ENCODE data around the gene CIB2.

DNA sequence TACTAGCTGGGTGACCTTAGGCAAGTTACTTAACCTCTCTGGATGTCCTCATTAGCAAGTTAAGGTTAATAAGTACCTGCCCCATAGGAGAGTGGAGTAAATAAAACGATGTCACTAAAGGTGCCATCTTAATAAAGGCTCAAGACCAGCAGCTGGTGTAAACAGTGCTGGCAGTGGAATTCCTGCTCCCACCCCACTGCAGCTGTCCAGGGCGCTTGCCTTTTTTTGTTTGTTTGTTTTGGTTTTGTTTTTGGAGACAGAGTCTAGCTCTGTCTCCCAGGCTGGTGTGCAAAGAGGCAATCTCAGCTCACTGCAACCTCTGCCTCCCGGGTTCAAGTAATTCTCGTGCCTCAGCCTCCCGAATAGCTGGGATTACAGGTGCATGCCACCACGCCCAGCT, 46.8 kb upstream of the CIB2 start:
- TF ChIP-seq, protein P1, sequence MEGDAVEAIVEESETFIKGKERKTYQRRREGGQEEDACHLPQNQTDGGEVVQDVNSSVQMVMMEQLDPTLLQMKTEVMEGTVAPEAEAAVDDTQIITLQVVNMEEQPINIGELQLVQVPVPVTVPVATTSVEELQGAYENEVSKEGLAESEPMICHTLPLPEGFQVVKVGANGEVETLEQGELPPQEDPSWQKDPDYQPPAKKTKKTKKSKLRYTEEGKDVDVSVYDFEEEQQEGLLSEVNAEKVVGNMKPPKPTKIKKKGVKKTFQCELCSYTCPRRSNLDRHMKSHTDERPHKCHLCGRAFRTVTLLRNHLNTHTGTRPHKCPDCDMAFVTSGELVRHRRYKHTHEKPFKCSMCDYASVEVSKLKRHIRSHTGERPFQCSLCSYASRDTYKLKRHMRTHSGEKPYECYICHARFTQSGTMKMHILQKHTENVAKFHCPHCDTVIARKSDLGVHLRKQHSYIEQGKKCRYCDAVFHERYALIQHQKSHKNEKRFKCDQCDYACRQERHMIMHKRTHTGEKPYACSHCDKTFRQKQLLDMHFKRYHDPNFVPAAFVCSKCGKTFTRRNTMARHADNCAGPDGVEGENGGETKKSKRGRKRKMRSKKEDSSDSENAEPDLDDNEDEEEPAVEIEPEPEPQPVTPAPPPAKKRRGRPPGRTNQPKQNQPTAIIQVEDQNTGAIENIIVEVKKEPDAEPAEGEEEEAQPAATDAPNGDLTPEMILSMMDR (IDR thresholded peaks at IDR 0.05) = no peak
- no peak for TF ChIP-seq POLR2A (IDR thresholded peaks at IDR 0.05)

All from sigmoid colon (tissue), 3 donors.